ENCODE measurements around the gene SNRNP70.

SNRNP70 gene

GRCh38 chr19:49111218-49111998 is 26.2 kb downstream of the SNRNP70 start:
- H3K4me3 ChIP-seq (ENCODE audit: low read length) = no peak overlapping the region
- H3K27ac ChIP-seq (ENCODE audit: low read length) = no peak overlapping the region
- no peaks in the 10 kb centered on the region for H3K9me3 ChIP-seq (ENCODE audit: control insufficient read depth, insufficient read depth, low read length)
- no peak for DNase-seq (ENCODE audit: low read depth, low spot score)
- WGBS (ENCODE audit: insufficient coverage, insufficient read length) = no CpG with 5 or more reads among the region's 11 CpGs
- H3K4me1 ChIP-seq (ENCODE audit: control insufficient read depth, insufficient read depth, low read length) = peaks cover 3% of the 10 kb centered on the region; the same call in 1 of the 2 replicates
- H3K36me3 ChIP-seq (ENCODE audit: control insufficient read depth, insufficient read depth, low read length) = peaks cover 27% of the 10 kb centered on the region
- H3K27me3 ChIP-seq (ENCODE audit: control insufficient read depth, insufficient read depth, low read length) = no peaks in the 10 kb centered on the region

- H3K27ac ChIP-seq (ENCODE audit: low read length) = no peak within 1 kb of the TSS
- no peaks in the 10 kb centered on the region for H3K9me3 ChIP-seq (ENCODE audit: control insufficient read depth, insufficient read depth, low read length)
- WGBS (ENCODE audit: insufficient coverage, insufficient read length) = no CpG with 5 or more reads among the region's 66 CpGs
- H3K4me3 ChIP-seq (ENCODE audit: low read length) = peak within 1 kb of the TSS; percentile 83
- peaks cover 3% of the 10 kb centered on the region for H3K4me1 ChIP-seq (ENCODE audit: control insufficient read depth, insufficient read depth, low read length)
- H3K36me3 ChIP-seq (ENCODE audit: control insufficient read depth, insufficient read depth, low read length) = peaks cover 10% of the 10 kb centered on the region
- H3K27me3 ChIP-seq (ENCODE audit: control insufficient read depth, insufficient read depth, low read length) = no peaks in the 10 kb centered on the region
- DNase-seq (ENCODE audit: low read depth, low spot score) = no peak
Observed at GRCh38 chr19:49113762-49114629, 28.7 kb downstream of the SNRNP70 start, which contains the start of gene LIN7B. Gene LIN7B (plus strand): TSS chr19:49114370. CDS start chr19:49114405, 35 bp downstream.

- Histone ChIP-seq H3K36me3 (ENCODE audit: control insufficient read depth, insufficient read depth, low read length) (peaks cover 4% of the 10 kb centered on the region; the same call in 1 of the 2 replicates), H3K4me3 (ENCODE audit: low read length) (peak overlapping the region; percentile 83), H3K27me3 (ENCODE audit: control insufficient read depth, insufficient read depth, low read length) (no peaks in the 10 kb centered on the region), H3K9me3 (ENCODE audit: control insufficient read depth, insufficient read depth, low read length) (no peaks in the 10 kb centered on the region), H3K4me1 (ENCODE audit: control insufficient read depth, insufficient read depth, low read length) (peaks cover 3% of the 10 kb centered on the region), H3K27ac (ENCODE audit: low read length) (no peak overlapping the region)
- DNase-seq (ENCODE audit: low read depth, low spot score) = no peak
- no CpG with 5 or more reads among the region's 68 CpGs for WGBS (ENCODE audit: insufficient coverage, insufficient read length)
Observed at GRCh38 chr19:49114630-49115363, 29.5 kb downstream of the SNRNP70 start.

- no peak for DNase-seq (ENCODE audit: low read depth, low spot score)
- Histone ChIP-seq H3K9me3 (ENCODE audit: control insufficient read depth, insufficient read depth, low read length) (no peaks in the 10 kb centered on the region), H3K27ac (ENCODE audit: low read length) (no peak overlapping the region), H3K27me3 (ENCODE audit: control insufficient read depth, insufficient read depth, low read length) (peaks cover 9% of the 10 kb centered on the region), H3K4me1 (ENCODE audit: control insufficient read depth, insufficient read depth, low read length) (peaks cover 3% of the 10 kb centered on the region), H3K4me3 (ENCODE audit: low read length) (no peak overlapping the region), H3K36me3 (ENCODE audit: control insufficient read depth, insufficient read depth, low read length) (peaks cover 3% of the 10 kb centered on the region; the same call in 1 of the 2 replicates)
- WGBS (ENCODE audit: insufficient coverage, insufficient read length) = no CpG with 5 or more reads among the region's 1 CpG
Observed at GRCh38 chr19:49116544-49116943, 31.3 kb downstream of the SNRNP70 start.

GRCh38 chr19:49117677-49118564 is 32.7 kb downstream of the SNRNP70 start:
- Histone ChIP-seq H3K9me3 (ENCODE audit: control insufficient read depth, insufficient read depth, low read length) (no peaks in the 10 kb centered on the region), H3K4me1 (ENCODE audit: control insufficient read depth, insufficient read depth, low read length) (peaks cover 3% of the 10 kb centered on the region), H3K27me3 (ENCODE audit: control insufficient read depth, insufficient read depth, low read length) (peaks cover 9% of the 10 kb centered on the region), H3K36me3 (ENCODE audit: control insufficient read depth, insufficient read depth, low read length) (peaks cover 3% of the 10 kb centered on the region; the same call in 1 of the 2 replicates), H3K4me3 (ENCODE audit: low read length) (peak overlapping the region; percentile 81; the same call in 1 of the 2 replicates), H3K27ac (ENCODE audit: low read length) (no peak overlapping the region)
- no peak for DNase-seq (ENCODE audit: low read depth, low spot score)
- WGBS (ENCODE audit: insufficient coverage, insufficient read length) = no CpG with 5 or more reads among the region's 26 CpGs

GRCh38 chr19:49118565-49119410 is 33.5 kb downstream of the SNRNP70 start, which contains the start of gene C19orf73:
Gene C19orf73 (minus strand): TSS chr19:49119143. CDS start chr19:49119022, 121 bp downstream.
- DNase-seq (ENCODE audit: low read depth, low spot score) = no peak
- Histone ChIP-seq H3K27me3 (ENCODE audit: control insufficient read depth, insufficient read depth, low read length) (peaks cover 9% of the 10 kb centered on the region), H3K27ac (ENCODE audit: low read length) (no peak within 1 kb of the TSS), H3K4me3 (ENCODE audit: low read length) (peak within 1 kb of the TSS; percentile 81), H3K36me3 (ENCODE audit: control insufficient read depth, insufficient read depth, low read length) (peaks cover 3% of the 10 kb centered on the region; the same call in 1 of the 2 replicates), H3K9me3 (ENCODE audit: control insufficient read depth, insufficient read depth, low read length) (no peaks in the 10 kb centered on the region), H3K4me1 (ENCODE audit: control insufficient read depth, insufficient read depth, low read length) (peaks cover 3% of the 10 kb centered on the region)
- WGBS (ENCODE audit: insufficient coverage, insufficient read length) = no CpG with 5 or more reads among the region's 85 CpGs

GRCh38 chr19:49119411-49120324 is 34.4 kb downstream of the SNRNP70 start, which contains the start of gene PPFIA3:
Gene PPFIA3 (plus strand): TSS chr19:49119544. CDS start chr19:49127874, 8,330 bp downstream.
- DNase-seq (ENCODE audit: low read depth, low spot score) = no peak
- H3K4me3 ChIP-seq (ENCODE audit: low read length) = peak within 1 kb of the TSS; percentile 81

GRCh38 chr19:49120325-49120683 is 35.1 kb downstream of the SNRNP70 start:
- peaks cover 3% of the 10 kb centered on the region; the same call in 1 of the 2 replicates for H3K36me3 ChIP-seq (ENCODE audit: control insufficient read depth, insufficient read depth, low read length)
- H3K4me3 ChIP-seq (ENCODE audit: low read length) = no peak overlapping the region
- H3K9me3 ChIP-seq (ENCODE audit: control insufficient read depth, insufficient read depth, low read length) = no peaks in the 10 kb centered on the region
- no peak overlapping the region for H3K27ac ChIP-seq (ENCODE audit: low read length)
- peaks cover 9% of the 10 kb centered on the region for H3K27me3 ChIP-seq (ENCODE audit: control insufficient read depth, insufficient read depth, low read length)
- peaks cover 2% of the 10 kb centered on the region; the same call in 1 of the 2 replicates for H3K4me1 ChIP-seq (ENCODE audit: control insufficient read depth, insufficient read depth, low read length)
- no peak for DNase-seq (ENCODE audit: low read depth, low spot score)
- WGBS (ENCODE audit: insufficient coverage, insufficient read length) = no CpG with 5 or more reads among the region's 16 CpGs

More at GRCh38 chr19:49119411-49120324, 34.4 kb downstream of the SNRNP70 start, which contains the start of gene PPFIA3:
- no peak within 1 kb of the TSS for H3K27ac ChIP-seq (ENCODE audit: low read length)
- WGBS (ENCODE audit: insufficient coverage, insufficient read length) = no CpG with 5 or more reads among the region's 90 CpGs
- H3K36me3 ChIP-seq (ENCODE audit: control insufficient read depth, insufficient read depth, low read length) = peaks cover 3% of the 10 kb centered on the region; the same call in 1 of the 2 replicates
- H3K4me1 ChIP-seq (ENCODE audit: control insufficient read depth, insufficient read depth, low read length) = peaks cover 1% of the 10 kb centered on the region; the same call in 1 of the 2 replicates
- H3K9me3 ChIP-seq (ENCODE audit: control insufficient read depth, insufficient read depth, low read length) = no peaks in the 10 kb centered on the region
- H3K27me3 ChIP-seq (ENCODE audit: control insufficient read depth, insufficient read depth, low read length) = peaks cover 9% of the 10 kb centered on the region

All from iPS DF 6.9 (cell line).